Loucy (cell line): ENCODE measurements around the gene RBBP6.

ENCODE experiments used
- EZH2phosphoT487 ChIP-seq: fragments of 200-600 bp; IDR thresholded peaks from 2 replicates; pipeline ENCODE4 v1.6.1; 2018; ENCODE audit warnings: antibody characterized with exemption, mild to moderate bottlenecking, moderate library complexity, borderline replicate concordance
- TF ChIP-seq, protein P1 (sequence below): fragments of 200-600 bp; sonication (generic); conservative IDR thresholded peaks from 2 replicates; pipeline ENCODE4 v1.5.1; 2014; ENCODE audit warnings: mild to moderate bottlenecking, antibody characterized with exemption, low read length

DNA sequence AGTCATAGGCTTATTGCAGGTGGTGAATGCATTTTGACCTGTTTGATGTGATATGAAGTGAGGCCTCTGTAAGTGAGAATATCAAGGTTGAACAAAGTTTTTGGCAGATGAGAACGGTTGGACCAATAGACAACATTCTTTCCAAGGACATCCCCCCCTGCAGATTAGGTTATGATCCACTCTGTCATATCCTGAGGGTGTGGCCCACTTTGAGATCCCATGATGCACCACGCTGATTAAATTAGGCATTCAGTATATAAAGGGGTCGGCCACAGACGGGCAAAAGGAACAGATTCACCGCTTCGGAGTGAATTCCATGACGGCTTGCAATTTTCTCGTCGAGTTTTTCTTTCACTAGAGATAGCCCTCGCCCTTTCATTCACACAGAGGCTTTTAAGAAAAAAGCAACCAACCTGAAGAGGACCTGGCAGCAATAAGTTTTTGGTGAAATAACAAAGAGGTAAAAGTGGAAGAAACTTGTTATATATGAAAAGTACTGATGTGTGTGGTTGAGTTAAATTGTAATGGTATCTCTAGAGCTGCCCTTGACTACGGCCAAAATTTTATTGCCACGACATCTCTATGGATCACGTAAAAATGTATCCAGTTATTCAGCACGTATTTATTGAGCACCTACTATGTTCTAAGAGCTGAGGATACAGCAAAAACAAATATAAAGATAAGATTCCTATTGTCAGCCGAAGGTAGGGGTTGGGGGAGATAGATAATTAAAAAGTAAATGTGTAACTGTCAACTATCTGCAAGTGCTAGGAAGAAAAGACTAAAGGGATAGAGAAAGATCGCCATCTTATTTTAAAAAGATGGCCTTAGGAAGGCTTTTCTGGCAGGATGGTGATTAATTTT, 1.7 kb upstream of the RBBP6 start:
- TF ChIP-seq, protein P1, sequence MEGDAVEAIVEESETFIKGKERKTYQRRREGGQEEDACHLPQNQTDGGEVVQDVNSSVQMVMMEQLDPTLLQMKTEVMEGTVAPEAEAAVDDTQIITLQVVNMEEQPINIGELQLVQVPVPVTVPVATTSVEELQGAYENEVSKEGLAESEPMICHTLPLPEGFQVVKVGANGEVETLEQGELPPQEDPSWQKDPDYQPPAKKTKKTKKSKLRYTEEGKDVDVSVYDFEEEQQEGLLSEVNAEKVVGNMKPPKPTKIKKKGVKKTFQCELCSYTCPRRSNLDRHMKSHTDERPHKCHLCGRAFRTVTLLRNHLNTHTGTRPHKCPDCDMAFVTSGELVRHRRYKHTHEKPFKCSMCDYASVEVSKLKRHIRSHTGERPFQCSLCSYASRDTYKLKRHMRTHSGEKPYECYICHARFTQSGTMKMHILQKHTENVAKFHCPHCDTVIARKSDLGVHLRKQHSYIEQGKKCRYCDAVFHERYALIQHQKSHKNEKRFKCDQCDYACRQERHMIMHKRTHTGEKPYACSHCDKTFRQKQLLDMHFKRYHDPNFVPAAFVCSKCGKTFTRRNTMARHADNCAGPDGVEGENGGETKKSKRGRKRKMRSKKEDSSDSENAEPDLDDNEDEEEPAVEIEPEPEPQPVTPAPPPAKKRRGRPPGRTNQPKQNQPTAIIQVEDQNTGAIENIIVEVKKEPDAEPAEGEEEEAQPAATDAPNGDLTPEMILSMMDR: no peak
- TF ChIP-seq EZH2phosphoT487: no peak
